Stimulated activated CD4-positive, alpha-beta T cell treated with anti-CD3 and anti-CD28 coated beads, TNF-alpha, amount 100 ng/mL, for 4 hours (primary cell): Measurements from ENCODE around the gene DQX1.

Experiments
- DNase-seq, 3 experiments: peaks; one replicate each; pipeline ENCODE4 v3.0.0-alpha.2; 2020; ENCODE audit warnings: low read depth in 3 of 3

DQX1 gene

DNA sequence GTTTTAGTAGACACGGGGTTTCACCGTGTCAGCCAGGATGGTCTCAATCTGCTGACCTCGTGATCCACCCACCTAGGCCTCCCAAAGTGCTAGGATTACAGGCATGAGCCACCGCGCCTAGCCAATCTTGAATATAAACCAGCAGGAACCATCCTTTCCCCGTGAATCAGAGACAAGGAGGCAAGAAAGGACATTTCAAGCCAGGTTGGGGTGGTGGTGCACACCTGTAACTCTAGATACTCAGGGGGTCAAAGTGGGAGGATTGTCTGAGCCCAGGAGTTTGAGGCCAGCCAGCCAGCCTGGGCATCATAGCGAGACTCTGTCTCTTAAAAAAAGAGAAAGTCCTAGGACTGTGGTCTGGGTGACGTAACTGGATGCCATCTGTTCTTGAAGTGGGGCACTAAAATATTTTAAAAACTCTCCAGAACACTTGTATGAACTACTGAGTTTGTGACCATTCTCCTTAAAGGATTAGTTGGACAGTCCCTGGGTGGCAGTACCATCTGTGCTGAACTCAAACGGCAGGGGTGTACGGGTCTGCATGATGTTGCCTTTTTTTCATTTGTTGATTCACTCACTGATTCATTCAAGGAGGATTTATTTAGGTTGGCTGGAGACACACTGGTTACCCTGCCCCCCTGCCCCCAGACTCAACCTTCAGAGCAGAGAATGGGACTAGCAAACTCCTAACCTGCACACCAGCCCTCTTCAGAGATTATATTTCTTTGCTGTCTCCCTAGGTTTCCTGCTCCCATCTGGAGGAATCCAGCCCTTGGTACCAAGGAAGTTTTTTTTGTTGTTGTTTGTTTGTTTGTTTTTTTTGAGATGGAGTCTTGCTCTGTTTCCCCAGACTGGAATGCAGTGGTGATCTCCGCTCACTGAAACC, 14.7 kb downstream of the DQX1 start:
- no peak for DNase-seq

DNA sequence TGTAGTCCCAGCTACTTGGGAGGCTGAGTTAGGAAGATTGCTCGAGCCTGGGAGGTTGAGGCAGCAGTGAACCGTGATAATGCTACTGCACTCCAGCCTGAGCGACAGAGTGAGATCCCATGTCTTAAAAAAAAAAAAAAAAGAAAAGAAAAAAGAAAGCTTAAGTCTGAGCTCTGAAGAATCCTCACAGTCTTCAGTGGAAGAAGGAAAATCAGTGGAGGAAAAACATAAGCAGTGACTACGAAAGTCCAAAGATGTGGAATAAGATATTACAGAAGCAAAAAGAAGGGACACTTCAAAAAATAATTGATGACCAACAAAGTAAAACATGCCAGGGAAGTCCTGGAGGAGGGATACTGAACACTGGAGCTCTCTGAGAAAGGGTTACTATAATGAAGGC, 15.8 kb downstream of the DQX1 start:
- DNase-seq, result no peak

DNA sequence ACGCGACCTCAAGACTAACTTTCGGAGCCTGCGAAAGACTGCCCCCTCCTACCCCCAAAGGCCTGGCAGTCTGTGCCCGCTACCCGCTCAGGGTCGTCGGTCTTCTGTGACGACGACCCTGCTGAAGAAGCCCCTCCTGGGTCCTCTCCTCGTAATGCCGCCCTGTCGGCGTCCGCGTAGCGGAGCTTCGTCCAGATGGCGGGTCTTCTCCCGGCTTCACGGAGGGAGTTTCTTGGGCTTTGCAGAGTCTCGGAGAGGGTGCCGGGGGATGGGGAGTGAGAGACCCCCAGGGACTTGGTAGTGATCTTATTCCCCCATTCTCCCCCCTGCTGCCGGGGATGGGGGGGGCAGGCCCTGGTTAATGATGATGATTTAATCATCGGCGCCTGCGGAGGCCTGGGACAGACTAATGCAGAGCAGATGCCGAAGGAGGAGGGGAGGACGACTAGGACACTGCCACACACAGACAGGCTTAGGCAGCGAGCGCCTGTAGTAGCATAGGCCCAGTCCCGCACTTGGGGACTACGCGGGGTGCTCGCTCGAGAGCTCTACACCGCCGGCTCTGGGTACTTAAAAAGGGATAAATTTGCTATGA, 18.0 kb downstream of the DQX1 start:
- no peak for DNase-seq

DNA sequence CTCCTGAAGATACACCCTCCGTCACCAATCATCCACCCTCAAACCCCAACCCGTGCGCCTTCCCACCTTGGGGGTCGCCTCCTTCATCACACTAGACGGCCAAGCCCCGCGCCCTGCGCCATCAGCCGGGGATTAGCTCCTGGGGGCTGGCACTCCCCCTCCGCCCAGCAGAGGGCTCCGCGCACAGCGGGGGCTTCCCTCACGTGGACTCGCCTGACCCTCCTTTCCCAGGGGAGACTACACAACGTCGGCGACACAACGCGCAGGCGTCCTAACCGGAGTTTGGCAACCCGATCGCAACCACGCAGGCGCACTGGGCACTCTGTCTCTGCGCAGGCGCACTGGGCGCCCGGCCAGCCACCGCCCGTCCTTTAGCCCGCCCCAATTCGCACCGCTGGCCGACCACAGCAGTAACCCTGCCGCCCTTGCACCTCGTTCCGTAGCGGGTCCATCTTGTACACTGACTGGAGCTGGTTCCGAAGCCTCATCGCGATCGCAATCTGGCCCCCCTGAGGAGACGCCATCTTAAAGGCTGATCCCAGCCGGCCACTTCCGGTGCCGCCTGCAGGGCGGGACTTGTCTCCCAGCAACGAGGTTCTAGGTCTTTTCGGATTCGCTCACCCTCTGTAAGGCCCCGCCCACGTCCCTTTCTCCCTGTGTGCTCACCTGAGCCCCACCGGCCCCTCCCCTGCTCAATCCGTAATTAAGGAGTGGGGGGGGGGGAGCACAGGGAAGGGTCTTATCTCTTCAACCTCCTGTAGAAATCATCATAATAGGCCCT, 18.7 kb downstream of the DQX1 start, which contains the start of gene PCGF1:
Gene PCGF1 (minus strand): TSS at position 551 of the 781 bp plus-strand sequence. CDS start 27 bp downstream, at position 524.
- peak; percentile 98 for DNase-seq

DNA sequence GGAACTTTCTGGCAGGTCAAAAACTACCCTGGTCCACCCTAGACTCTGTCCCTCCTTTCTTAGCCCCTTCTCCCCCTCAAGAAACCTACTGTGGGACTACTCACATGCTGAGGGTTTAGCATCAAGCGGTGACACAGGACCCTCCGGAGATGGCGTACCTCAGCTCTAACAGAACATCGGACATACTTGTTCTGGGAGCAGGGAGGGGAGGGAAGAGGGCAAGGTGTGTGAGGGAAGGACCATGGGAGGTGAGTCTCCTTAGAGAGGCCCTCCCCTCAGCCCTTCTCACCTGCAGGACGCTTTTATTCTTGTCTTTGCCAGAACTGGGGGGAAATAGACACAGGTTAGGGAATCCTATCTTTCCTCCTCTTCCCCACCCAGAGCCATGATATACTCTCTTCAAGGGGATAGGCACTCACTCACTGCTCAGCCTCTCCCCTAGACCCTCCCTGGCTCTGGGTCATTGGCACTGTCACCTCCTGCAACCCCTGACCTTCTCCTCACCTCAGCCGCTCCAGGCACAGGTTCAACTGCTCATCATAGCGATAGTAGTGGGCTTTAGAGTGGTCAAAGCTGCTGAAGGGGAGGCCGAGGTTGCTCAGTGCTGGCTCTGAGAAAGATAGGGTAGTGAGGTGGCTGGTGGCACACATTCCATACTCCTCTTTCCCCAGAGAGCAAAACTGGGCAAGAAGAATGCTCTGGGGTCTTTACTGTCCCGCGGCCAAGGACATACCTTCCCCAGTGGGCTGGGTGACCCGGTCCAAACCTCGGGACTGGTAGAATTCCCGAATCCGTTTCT, 20.4 kb downstream of the DQX1 start:
- no peak for DNase-seq

DNA sequence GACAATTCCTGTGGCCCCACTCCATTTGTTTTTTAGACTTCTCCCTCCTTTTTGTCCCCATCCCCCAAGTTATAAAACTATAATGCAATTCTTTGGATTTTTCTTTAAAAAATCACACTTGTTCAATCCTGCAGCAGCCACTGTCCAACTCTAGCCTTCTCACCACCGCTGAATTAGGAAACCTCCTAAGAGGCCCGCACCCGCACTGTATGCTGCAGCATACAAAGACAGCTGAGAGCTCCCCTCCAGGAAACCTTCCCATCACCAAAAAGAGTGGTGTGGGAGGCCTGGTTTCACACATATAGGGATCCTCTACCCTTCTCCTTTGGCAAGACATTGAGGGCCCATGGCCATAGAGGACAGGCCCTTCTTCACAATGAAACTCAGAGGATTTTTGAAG, 21.4 kb downstream of the DQX1 start:
- DNase-seq, result no peak

DNA sequence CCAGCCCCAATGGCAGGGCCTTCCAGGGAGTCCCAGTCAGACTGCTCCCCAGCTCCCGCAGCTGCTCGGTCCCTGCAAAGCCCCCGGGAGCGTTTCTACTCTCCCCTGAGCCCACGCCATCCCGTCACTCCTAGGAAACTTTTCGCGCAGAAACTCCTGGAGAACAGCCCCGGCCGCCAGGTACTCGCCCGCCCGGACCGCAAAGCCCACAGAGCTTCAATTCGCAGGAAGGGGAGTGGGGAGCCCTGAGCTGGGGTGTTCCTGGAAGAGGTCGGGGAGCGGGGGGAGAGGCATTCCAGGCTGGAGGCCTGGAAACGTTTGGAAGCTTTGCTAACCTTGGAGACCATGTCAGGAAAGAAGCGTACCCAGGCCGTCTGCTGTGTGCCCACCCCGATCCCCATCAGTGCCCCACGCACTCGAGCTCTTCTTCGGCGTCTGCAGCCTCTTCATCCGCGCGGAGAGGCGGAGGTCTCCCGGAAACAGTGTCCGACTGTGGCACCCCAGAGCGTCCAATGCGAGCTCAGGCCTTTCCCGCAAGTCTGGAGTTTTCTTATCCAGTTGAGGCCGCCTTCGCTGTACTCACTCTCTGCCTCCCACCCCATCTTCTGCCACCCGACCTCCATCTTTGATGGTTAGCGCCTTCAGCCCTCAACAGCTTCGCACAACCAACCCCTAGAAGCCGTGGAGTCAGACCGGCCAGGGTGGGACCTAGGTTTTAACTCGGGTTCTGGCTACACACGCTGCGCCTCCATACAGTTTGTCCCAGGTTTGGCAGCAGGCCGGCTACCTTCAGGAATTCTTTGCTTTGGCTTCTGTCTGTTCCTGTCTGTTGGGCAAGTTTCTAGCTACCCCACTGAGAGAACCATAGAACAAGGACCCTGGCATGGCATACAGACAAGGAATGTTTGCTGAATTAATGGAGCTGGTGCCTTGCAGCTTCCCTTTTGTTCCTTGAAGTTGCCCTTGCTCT, 22.2 kb downstream of the DQX1 start:
- DNase-seq, result no peak

DNA sequence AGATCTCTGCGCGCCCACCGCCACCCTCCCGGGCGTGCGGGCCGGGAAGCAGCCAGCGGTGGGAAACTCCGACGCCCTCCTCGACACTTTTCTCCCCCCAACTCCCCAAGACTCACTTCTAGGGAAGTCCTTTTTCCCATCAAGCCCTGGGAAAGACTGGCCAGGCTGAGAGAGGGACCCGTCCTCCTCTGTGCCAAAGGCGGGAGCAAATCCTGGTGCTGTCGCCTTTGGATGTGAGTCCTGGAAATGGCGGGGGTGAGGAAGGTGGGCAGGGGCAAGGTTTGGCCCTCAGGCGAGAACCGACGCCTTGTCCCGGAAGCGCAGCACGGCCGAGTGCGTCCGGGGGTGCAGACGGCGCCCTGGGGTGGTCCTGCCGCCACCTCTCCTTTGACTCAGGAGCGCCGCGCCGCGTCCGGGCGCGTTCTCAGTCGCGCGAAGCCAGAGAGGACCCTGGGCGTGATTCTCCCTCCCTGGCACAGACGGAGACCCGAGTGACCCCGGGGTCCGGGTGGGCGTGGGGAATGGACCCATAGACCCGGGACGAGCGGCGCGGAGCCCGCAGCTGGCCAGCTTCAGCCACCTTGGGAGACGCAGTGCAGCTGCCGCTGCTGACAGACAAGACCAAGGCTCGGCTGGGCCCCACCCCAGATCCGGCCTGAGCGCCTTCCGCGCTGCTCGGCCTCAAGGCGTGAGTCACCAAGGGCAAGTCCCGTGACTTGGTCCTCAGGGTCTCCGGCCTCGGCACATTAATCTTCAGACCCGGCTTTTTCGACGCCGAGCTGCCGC, 23.1 kb downstream of the DQX1 start:
- peak in 1 of 3 experiments; percentile 30 for DNase-seq

DNA sequence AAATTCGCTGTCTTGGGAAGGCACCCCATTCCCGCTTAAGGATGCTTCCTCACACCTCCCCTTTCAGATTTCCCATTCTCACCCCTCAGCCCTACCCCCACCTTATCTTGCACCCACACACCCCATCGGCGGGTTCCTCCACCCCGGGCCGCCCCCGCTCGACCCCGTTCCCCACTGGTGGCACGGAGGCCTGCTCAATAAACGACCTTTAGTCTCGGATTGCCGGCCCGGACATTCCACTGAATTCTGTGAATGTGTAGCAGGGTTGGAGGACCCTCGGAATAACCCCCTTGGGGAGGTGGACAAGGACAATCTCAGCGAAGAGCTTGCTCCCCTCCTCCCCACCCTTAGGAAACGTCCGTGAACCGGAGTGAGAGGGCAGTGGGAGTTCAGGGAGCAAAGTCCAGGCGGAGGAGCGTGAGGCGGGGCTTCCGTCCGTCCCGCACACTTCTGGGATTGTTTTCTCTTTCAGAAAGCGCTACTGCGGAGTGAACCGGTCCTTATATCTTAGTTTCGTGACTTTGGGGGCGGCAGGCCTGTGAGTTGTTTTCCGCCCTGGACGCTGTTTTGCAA, 23.8 kb downstream of the DQX1 start:
- DNase-seq, result no peak

DNA sequence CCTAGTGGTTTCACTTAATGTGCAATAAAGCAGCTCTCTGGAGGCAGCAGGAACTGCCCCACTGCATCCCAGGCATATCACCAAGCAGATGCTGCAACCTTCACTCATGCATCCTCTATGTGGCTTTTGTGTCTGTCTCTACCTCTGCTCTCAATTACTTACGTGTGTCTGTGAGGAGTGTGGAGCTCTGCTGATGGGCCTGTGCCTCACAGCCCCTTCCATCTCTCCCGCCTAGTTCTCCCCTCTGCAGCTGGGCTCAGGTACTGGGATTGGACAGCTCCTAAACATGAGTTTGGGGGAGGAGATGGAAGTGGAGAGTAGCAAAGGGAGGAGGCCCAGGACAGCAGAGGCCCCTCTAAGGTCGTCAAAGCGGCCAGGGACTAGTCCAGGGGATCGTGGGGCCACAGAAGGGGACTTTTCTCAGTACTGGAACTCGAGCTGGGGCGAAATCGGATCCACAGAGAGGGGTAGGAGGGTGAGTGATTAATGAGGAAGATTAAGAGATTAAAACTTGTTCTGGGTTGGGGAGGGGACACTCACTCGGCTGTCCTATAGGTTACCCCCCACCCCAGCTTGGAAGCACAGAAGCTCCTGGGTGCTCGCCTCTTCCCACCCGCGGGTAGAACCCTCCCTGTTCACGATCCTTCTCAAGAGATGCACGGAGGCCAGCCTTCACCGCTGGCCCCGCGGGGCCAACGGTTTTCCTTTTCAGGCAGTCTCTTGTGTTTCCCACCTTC, 24.5 kb downstream of the DQX1 start:
- no peak for DNase-seq

DNA sequence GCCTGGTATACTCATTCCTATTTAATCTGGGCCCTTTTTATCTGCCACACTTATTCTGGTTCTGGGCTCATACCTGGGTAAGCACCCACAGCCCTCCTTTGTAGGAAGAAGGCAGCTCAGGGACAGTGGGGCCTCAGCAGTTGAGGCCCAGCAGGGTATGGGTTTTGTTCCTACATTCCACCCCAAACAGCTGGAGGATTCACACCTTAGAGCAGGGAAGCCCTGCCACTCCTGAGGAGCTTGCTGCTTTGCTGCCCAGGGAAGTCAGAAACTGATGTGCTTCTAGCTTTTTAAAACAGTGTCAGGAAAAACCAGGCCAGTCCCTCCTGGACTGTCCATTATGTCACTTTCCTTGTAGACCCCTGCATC, 25.5 kb downstream of the DQX1 start:
- no peak for DNase-seq

DNA sequence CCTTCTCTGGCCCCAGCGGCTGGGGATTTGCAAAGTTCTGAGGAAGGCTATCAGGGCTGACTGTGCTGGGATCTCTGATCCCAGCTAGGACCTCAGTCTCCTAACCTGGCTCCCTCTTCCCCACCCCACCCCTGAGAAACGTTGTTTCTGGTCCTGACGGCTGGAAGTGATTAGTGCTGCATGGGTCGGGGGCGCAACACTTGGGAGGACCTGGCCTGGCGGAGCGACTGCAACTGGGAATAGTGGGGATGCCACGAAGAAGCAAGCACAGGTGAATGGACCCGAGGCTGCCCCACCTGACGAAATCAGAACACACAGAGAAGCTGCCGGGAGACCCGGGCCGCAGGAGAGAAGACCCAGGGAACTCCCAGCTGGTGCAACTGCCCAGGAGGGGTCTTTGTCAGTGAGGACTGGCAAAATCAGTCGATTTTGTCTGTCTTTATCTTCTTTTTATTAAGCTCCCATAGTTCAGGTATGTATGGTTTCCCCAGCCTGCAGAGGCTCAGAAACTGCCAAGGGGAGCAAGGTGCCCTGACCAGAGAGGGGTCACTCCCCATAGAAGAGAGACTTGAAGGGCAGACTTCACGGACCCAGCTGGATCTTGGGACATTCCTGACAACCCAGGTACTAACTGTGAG, 26.0 kb downstream of the DQX1 start:
- DNase-seq, result no peak

DNA sequence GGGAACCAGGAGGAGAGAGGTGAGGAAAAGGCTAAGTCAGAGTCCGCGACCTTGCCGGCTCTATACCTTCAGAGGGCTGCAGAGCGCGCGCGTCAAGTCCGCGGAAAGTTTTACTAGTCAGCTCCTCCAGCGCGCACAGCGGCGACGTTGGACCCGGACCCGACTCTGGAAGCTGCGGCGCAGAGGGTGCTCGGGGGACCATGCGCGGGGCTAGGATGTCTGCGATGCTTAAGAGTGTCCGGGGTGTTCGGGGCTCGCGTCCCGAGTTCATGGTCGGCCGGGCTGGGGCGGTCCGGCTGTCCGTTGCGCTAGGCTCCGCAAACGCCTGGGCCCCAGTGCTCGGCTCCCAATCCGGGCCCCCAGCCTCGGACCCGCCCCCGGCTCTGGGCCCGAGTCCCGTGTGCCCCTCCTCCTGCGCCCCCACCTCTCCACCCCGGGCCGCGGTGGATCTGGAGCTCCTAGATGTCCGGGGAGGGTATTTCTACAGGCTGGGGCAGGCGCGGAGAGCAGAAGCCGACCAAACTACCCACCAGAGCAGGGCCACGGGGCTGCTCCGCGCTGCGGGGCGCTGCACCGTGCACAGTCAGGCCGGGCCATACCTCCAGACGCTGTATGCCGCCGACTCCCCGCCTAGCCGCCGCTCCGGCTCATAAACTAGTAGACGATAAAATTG, 26.6 kb downstream of the DQX1 start, which contains the start of gene LBX2:
Gene LBX2 (minus strand): TSS at position 337 of the 673 bp plus-strand sequence. CDS start 66 bp downstream, at position 271.
- peak in 1 of 3 experiments; percentile 29 for DNase-seq

DNA sequence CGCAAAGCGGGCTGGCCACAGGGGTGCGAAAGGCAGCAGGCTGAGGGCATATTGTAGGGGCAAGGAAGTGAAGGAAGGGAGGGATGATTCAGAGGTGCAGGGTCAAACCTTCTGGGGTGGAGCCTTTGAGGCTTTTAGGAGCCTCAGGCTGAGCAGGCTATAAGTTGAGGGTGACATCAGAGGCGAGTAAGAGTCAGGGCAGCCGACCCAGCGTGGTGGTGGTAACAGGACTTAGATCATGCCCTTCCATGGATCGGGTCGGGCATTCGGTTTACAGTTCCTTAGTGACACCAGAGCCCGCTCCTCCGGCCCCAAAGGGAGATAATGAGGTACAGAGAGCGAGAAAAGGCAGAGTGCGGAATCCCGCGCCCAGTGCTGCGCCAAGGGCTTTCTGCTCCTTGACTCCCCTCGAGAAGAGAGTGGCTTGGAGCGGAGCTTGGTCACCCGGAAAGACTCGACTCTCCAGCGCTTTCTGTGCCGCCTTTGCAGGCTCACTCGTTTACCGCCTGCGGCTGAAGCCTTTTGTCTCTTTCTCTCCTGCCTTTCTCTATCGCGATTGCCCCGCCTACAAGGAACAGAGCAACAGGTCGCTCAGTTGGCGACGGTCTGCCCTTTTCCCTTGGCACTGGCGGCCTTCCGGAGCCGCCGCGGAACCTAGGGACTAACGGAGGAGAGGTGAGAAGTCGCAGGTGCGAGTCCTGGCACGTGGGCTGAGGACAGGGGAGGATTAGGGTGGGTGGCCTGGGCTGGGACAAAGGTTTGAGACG, 27.3 kb downstream of the DQX1 start:
- DNase-seq, result no peak

DNA sequence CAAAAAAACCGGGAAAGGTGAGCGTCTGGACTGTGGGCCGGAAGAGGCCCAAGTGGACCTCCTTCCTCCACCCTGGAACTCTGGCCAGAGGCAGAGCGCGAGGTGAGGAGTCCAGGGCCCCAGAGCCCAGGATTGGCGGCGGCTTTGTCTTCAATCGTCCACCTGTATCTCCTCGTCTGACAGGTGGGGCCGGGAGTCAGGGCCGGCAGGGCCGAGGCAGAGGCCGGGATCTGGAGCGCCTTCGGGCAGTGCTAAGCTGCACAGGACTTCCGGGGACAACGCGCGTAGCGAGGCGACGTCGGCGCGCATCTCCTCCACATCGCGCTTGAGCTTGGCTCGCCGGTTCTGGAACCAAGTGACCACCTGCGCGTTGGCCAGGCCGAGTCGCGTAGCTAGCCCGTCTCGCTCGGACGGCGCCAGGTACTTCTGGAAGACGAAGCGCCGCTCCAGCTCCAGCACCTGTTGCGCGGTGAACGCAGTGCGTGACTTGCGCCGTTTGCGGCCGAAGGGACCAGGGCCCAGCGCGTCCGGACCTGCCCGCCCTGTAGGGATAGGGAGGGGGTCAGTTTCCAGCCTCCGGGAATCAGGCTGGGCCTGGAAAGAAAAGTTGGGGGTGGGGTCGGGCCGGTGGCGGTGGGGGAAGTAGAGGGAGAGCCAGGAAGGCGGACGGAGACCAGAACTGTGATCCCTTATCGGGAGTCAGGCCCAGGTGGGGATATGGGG, 28.1 kb downstream of the DQX1 start:
- DNase-seq, result no peak
